ENCODE results near the gene CES4A. TPM values are rescaled to one million over a fixed set of nuclear protein-coding genes. Genes with fewer than 3 reads are reported as not detected.

Gene CES4A
- total and polyA plus RNA-seq, 2 of the 13 experiments (the other 11 are each of a cell fraction or from before 2014, with no cell fraction given) = 0.09 to 0.17 TPM

GRCh38 chr16:67000384-67001351, 12.3 kb downstream of the CES4A start (continued):
- TF ChIP-seq CERS6 (CRISPR knock-in tag; IDR thresholded peaks at IDR 0.05) = no peak
- no peak for TF ChIP-seq TOPORS (CRISPR knock-in tag; IDR thresholded peaks at IDR 0.05)
- no peak for TF ChIP-seq RFX5 (IDR thresholded peaks at IDR 0.05; ENCODE audit: low read depth, low read length)
- no peak for TF ChIP-seq TFDP2 (CRISPR knock-in tag; IDR thresholded peaks at IDR 0.05)
- TF ChIP-seq PRDM15 (CRISPR knock-in tag; IDR thresholded peaks at IDR 0.05) = no peak
- no peak for TF ChIP-seq EED (CRISPR knock-in tag; IDR thresholded peaks at IDR 0.05)
- TF ChIP-seq CCAR2 (optimal IDR thresholded peaks at IDR 0.05; ENCODE audit: low read depth, low read length) = no peak
- no peak for TF ChIP-seq AGO1 (IDR thresholded peaks at IDR 0.05; ENCODE audit: low read depth, low read length, poor library complexity, severe bottlenecking)
- TF ChIP-seq ZNF747 (CRISPR knock-in tag; IDR thresholded peaks at IDR 0.05; ENCODE audit: borderline replicate concordance) = no peak
- no peak for TF ChIP-seq SRY (CRISPR knock-in tag; IDR thresholded peaks at IDR 0.05)
- no peak for TF ChIP-seq ARNT (IDR thresholded peaks at IDR 0.05)
- no peak for TF ChIP-seq JUN (CRISPR knock-in tag; IDR thresholded peaks at IDR 0.05)
- TF ChIP-seq ZMYM3 (CRISPR knock-in tag; IDR thresholded peaks at IDR 0.05) = no peak
- no peak for TF ChIP-seq GLMP (CRISPR knock-in tag; IDR thresholded peaks at IDR 0.05; ENCODE audit: borderline replicate concordance)
